ENCODE measurements around the gene ABHD17A.

DNA sequence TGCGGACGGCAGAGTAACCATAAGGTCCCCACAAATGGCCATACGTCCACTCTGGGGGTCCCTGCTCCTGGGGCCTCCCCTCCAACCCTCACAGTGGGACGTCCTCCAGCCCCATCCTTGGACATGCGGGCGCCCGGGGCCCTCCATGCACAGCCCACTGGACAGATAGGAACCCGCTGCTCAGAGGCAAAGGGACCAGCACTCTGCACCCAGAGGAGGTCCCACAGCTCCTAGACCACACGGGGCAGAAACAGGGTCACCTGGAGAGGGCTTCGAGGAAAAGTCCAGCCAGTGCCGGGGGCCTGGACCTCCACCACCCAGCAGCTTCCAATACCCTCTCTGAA lies 48.1 kb downstream of the ABHD17A start:
- TF ChIP-seq TCF12 (IDR thresholded peaks at IDR 0.05) (no peak), GATA2 (CRISPR knock-in tag; IDR thresholded peaks at IDR 0.05) (no peak), EP300 (IDR thresholded peaks at IDR 0.05; ENCODE audit: borderline replicate concordance in 1 of 2, low read depth in 1 of 2, low read length in 1 of 2) (no peak), TEAD4 (IDR thresholded peaks at IDR 0.05; ENCODE audit: borderline replicate concordance, insufficient read depth) (no peak), EZH2phosphoT487 (IDR thresholded peaks at IDR 0.05; ENCODE audit: borderline replicate concordance, low read depth) (no peak), RCOR1 (IDR thresholded peaks at IDR 0.05; ENCODE audit: low read length) (no peak), GABPA (IDR thresholded peaks at IDR 0.05; ENCODE audit: low read depth) (no peak), TAF1 (IDR thresholded peaks at IDR 0.05; ENCODE audit: borderline replicate concordance, low read depth, low read length) (no peak)
- TF ChIP-seq, protein P1, sequence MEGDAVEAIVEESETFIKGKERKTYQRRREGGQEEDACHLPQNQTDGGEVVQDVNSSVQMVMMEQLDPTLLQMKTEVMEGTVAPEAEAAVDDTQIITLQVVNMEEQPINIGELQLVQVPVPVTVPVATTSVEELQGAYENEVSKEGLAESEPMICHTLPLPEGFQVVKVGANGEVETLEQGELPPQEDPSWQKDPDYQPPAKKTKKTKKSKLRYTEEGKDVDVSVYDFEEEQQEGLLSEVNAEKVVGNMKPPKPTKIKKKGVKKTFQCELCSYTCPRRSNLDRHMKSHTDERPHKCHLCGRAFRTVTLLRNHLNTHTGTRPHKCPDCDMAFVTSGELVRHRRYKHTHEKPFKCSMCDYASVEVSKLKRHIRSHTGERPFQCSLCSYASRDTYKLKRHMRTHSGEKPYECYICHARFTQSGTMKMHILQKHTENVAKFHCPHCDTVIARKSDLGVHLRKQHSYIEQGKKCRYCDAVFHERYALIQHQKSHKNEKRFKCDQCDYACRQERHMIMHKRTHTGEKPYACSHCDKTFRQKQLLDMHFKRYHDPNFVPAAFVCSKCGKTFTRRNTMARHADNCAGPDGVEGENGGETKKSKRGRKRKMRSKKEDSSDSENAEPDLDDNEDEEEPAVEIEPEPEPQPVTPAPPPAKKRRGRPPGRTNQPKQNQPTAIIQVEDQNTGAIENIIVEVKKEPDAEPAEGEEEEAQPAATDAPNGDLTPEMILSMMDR (IDR thresholded peaks at IDR 0.05): no peak
- TF ChIP-seq, protein P2, sequence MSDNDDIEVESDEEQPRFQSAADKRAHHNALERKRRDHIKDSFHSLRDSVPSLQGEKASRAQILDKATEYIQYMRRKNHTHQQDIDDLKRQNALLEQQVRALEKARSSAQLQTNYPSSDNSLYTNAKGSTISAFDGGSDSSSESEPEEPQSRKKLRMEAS (IDR thresholded peaks at IDR 0.05; ENCODE audit: low read depth): no peak
